Kidney (tissue), 14 donors: ENCODE results near the gene INPP5D. TPM values are rescaled to one million over a fixed set of nuclear protein-coding genes. Genes with fewer than 3 reads are reported as not detected.
"Not testable (repeated sequence)": the region's sequence is repeated elsewhere in the genome, so short reads cannot be mapped to it uniquely, and the experiment has no call there.

Experiments used
- DNase-seq, 5 donors: peaks; one replicate each; pipeline ENCODE4 v3.0.0-alpha.2; 2013 to 2020
- FAIRE-seq: peaks from 2 replicates; lab custom pipeline; 2012; peaks lifted over from hg19 to GRCh38; lab: Jason Lieb, UNC
- H3K27ac ChIP-seq, 2 donors: one replicate each; pipeline ENCODE4 v1.7.0; 2013; ENCODE audit warnings: low read depth in 2 of 2, low read length in 2 of 2, inconsistent platforms in 1 of 2
- H3K27me3 ChIP-seq: one replicate; pipeline ENCODE4 v1.7.1; 2013; ENCODE audit warnings: low read length, inconsistent platforms; ENCODE audit not compliant: control insufficient read depth, insufficient read depth
- H3K36me3 ChIP-seq, 3 donors: one replicate each; pipeline versions ENCODE4 v1.7.0 to v1.7.1; 2013; ENCODE audit warnings: low read length in 3 of 3, control low read depth in 1 of 3, inconsistent platforms in 1 of 3; ENCODE audit not compliant: insufficient read depth in 3 of 3, control insufficient read depth in 2 of 3
- H3K4me1 ChIP-seq, 3 donors: one replicate each; pipeline versions ENCODE4 v1.7.0 to v1.7.1; 2013; ENCODE audit warnings: low read length in 3 of 3, inconsistent platforms in 1 of 3, low read depth in 1 of 3; ENCODE audit not compliant: control insufficient read depth in 2 of 3, insufficient read depth in 2 of 3
- H3K4me3 ChIP-seq, 3 donors: one replicate each; pipeline versions ENCODE4 v1.7.0 to v1.8.1; 2013; ENCODE audit warnings: low read length in 3 of 3, control low read depth in 1 of 3, inconsistent platforms in 1 of 3
- H3K9ac ChIP-seq, 3 donors: one replicate each; pipeline versions ENCODE4 v1.7.0 to v1.7.1; 2013; ENCODE audit warnings: low read length in 3 of 3, control low read depth in 1 of 3, inconsistent platforms in 1 of 3
- H3K9me3 ChIP-seq, 3 donors: one replicate each; pipeline versions ENCODE4 v1.7.0 to v1.7.1; 2013; ENCODE audit warnings: low read length in 3 of 3, control low read depth in 1 of 3, inconsistent platforms in 1 of 3; ENCODE audit not compliant: control insufficient read depth in 2 of 3, insufficient read depth in 1 of 3
- intact Hi-C: fragments of 100-400 bp; cut with DNase I; formaldehyde crosslinking; loops from one replicate; pipeline ENCODE4 v1.11.1; 2022
- polyA plus RNA-seq: library from polyadenylated mRNA; stranded (reverse); fragments of 350-450 nt; fragmentation: Illumina TruSeq; extraction: RNeasy Lipid Tissue Mini Kit (QIAGEN cat#74804); gene quantifications from one replicate; pipeline ENCODE4 v1.2.3, GENCODE V29; 2014; ENCODE audit warnings: low read depth, low replicate concordance; ENCODE audit not compliant: insufficient read depth
- total RNA-seq: library from RNA; stranded (reverse); fragmentation: NEBNext Ultra II Directional; extraction: Animal tissue kit (Norgen Biotek cat#: 25700); gene quantifications from one replicate; pipeline ENCODE4 v1.2.1, GENCODE V29; 2021
- TF ChIP-seq, protein P1 (sequence below): IDR thresholded peaks from 3 replicates; pipeline ENCODE4 v1.5.1; 2012; ENCODE audit warnings: mild to moderate bottlenecking, moderate library complexity, borderline replicate concordance; ENCODE audit not compliant: insufficient read depth; ENCODE audit errors: extremely low read depth
- donor health status: control.
- donor health status: control.
- donor health status: control.
- donor health status: control.
- donor health status: control.
- donor health status: DM: yes; HTN: yes; CAD: no.
- donor health status: Normal renal cell carcinoma (clear cell type).

Gene INPP5D
- total and polyA plus RNA-seq, 2 donors from 2014 or later: 2.6 to 29.6 TPM

DNA sequence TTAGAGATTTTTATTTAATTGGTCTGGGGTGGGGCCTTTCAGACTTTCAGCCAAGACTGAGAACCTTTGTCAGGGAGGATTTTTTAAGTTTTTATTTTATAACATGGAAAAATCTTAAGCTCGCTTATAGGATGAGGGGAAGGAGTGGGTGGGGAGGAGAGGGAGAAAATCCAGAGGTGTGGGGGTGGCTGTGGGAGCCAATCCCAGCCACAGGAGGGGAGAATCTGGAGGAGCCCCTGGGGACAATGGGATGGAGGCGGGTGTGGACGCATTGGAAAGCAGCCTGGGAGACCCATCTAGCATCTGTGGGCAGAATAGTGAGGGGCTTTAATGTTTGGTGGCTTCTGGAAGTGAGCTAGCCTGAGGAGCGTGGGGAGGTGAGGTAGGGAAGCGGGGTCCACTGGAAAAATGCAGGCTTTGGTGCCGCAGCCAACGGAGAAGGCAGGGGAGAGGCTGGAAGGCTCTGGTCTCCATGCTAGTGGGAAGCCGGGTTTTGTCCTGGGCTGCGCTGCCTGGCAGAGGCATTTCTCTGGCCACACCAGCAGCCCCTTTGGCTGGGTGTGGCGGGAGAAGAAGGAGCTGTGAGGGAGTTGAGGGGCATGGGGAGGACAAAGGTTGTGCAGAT is 11.5 kb upstream of the INPP5D start:
- intact Hi-C loops: no loop called here
- Histone ChIP-seq H3K9me3 (no peaks in the 10 kb centered on the region), H3K4me3 (no peak overlapping the region), H3K4me1 (no peaks in the 10 kb centered on the region), H3K9ac (no peak overlapping the region), H3K27ac (no peak overlapping the region), H3K27me3 (no peaks in the 10 kb centered on the region), H3K36me3 (no peaks in the 10 kb centered on the region)
- TF ChIP-seq, protein P1, sequence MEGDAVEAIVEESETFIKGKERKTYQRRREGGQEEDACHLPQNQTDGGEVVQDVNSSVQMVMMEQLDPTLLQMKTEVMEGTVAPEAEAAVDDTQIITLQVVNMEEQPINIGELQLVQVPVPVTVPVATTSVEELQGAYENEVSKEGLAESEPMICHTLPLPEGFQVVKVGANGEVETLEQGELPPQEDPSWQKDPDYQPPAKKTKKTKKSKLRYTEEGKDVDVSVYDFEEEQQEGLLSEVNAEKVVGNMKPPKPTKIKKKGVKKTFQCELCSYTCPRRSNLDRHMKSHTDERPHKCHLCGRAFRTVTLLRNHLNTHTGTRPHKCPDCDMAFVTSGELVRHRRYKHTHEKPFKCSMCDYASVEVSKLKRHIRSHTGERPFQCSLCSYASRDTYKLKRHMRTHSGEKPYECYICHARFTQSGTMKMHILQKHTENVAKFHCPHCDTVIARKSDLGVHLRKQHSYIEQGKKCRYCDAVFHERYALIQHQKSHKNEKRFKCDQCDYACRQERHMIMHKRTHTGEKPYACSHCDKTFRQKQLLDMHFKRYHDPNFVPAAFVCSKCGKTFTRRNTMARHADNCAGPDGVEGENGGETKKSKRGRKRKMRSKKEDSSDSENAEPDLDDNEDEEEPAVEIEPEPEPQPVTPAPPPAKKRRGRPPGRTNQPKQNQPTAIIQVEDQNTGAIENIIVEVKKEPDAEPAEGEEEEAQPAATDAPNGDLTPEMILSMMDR: no peak
- no peak for DNase-seq
- no peak for FAIRE-seq

DNA sequence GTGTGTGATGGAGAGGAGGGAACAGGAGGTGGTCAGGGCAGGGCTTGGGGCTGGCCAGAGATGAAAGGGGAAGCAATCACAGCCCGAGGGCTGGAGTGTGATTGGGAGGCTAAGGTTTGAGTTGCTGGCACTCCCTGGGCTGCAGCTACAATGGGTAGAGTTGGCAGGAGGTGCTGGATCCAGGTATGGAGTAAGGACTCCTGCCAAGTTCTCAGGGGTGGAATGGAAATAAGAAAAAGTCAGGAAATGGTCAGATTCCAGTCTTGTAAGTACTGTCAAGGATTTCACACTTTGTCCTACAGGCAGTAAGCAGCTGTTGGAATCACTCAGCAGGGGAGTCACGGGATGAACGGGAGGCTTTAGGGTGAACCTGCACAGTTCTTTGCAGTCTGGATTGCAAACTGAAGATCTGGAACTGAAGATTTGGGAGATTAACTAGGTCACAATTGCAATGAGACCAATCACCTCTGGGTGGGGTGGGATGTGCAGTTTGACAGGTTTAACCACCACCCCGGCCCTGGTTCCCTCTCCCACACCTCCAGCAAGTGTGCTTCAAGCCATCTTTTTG is 10.9 kb upstream of the INPP5D start:
- no peak for DNase-seq
- Histone ChIP-seq H3K4me1 (peaks cover 0 to 3% (median 0%) of the 10 kb centered on the region in 3 donors), H3K4me3 (no peak overlapping the region), H3K27ac (no peak overlapping the region), H3K9ac (no peak overlapping the region), H3K9me3 (no peaks in the 10 kb centered on the region), H3K36me3 (no peaks in the 10 kb centered on the region), H3K27me3 (no peaks in the 10 kb centered on the region)
- intact Hi-C loops: no loop called here
- TF ChIP-seq, protein P1: no peak
- no peak for FAIRE-seq

DNA sequence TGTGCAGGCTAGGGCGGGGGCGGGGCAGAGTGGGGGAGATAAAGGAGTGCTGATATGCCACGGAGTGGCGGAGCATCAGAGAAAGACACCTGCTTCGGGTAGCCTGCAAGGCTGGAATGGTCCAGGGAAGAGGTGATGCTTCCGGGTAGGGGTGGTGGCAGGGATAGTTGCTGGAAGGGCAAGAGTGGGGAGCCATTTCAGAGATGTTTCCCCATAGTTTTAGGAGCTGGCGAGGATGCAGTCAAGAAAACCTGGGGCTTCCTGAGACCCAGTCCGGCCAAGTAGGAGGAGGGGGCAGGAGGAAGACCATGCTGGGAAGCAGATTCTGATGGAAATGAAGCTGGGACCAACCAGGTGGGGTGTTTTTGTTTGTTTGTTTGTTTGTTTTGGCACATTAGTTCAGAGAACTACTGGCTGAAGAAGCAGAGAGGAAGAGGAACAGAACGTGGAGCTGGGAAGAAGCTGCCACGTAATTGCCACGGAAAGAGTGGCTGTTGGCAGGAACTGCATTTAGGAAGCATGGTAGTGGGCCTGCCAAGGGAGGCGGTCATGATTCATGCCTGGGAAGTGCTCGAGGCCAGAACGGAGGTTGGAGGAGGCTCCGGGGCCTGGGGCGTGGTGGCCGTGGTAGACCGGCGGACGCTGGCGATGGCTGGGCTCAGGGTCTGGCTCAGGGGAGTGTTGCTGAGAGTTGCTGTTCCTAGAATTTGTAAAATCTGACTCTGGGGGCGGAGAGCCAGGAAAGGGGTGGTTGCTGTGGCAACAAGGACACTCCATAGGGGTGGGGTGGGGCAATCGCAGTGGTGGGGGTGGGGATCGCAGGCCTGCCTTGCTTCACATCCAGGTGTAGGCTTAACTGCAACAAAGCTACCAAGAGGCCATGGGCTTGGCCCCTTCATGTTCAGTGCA is 8.6 kb upstream of the INPP5D start:
- TF ChIP-seq, protein P1: no peak
- H3K27ac ChIP-seq: no peak overlapping the region
- intact Hi-C loops: no loop called here
- peaks cover 0 to 3% (median 0%) of the 10 kb centered on the region in 3 donors for H3K4me1 ChIP-seq
- no peaks in the 10 kb centered on the region for H3K27me3 ChIP-seq
- H3K9me3 ChIP-seq: no peaks in the 10 kb centered on the region
- FAIRE-seq (no peak), DNase-seq (peak in 2 of 5 donors; percentile 48 to 83)
- H3K36me3 ChIP-seq: no peaks in the 10 kb centered on the region
- H3K9ac ChIP-seq: no peak overlapping the region
- H3K4me3 ChIP-seq: no peak overlapping the region

DNA sequence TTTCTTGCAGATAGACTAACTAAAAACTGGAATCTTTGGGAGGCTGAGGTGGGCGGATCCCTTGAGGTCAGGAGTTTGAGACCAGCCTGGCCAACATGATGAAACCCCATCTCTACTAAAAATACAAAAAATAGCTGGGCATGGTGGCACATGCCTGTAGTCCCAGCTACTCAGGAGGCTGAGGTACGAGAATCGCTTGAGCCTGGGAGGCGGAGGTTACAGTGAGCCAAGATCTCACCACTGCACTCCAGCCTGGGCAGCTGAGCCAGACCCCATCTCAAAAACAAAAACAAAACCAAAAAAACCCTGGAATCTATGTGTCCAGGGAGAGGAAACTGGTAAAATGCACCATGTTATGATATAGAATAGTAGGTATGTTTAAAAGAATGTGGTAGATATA is 7.6 kb upstream of the INPP5D start:
- H3K27me3 ChIP-seq, DNase-seq, intact Hi-C loops, FAIRE-seq, H3K4me1 ChIP-seq, H3K9ac ChIP-seq, H3K36me3 ChIP-seq, H3K4me3 ChIP-seq, H3K9me3 ChIP-seq, H3K27ac ChIP-seq: not testable (repeated sequence)
